ENCODE data around the gene OCA2. TPM values are rescaled to one million over a fixed set of nuclear protein-coding genes. Genes with fewer than 3 reads are reported as not detected.
A peak's percentile ranks its signal among the peaks of the same experiment; 100 is the strongest.

OCA2 gene
- total and polyA plus RNA-seq, 2 of the 8 experiments (the other 6 are each of a cell fraction or from before 2014, with no cell fraction given): 0.20 TPM

DNA sequence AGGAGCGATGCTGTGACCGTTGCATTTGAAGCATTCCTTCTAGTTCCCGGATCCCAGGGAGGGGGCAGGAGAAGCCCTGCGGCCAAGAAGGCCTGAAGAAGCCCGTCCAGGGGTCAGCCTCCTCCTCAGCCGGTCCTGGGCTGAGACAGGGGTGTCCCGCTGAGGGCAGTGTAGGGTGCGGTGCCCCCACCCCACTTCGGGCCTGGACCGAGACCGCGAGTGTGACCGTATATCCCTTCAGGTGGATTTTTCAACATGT is 2.8 kb downstream of the OCA2 start:
- Histone ChIP-seq H3K9ac (replicated peaks in 1 of 4; ENCODE audit: extremely low read depth in 1 of 4, low read depth in 3 of 4, low read length in 3 of 4) (no peak overlapping the region), H3K56ac (replicated peaks; ENCODE audit: insufficient read length, low read depth, low read length) (no peak overlapping the region)
- POLR2A ChIA-PET (ENCODE audit: partially characterized antibody): interaction anchor here (1.3 to 2.7 kb wide), 3 partner anchors 7 to 17 kb away, joined by 4 to 7 read pairs (median 6); no protein-coding TSS in a partner anchor
- no peak for TF ChIP-seq POLR2AphosphoS5 (IDR thresholded peaks at IDR 0.05; ENCODE audit: low read depth, low read length)
- no peak for TF ChIP-seq POU5F1 (IDR thresholded peaks at IDR 0.05; ENCODE audit: low read depth, low read length)
- TF ChIP-seq KDM4A (IDR thresholded peaks at IDR 0.05; ENCODE audit: low read depth, low read length, severe bottlenecking): no peak
- TF ChIP-seq TAF1 (IDR thresholded peaks at IDR 0.05; ENCODE audit: low read depth, low read length): no peak
- no peak for TF ChIP-seq HDAC6 (IDR thresholded peaks at IDR 0.05; ENCODE audit: low read depth, low read length)
- TF ChIP-seq HDAC2 (IDR thresholded peaks at IDR 0.05; ENCODE audit: borderline replicate concordance in 1 of 2, low read depth in 2 of 2, low read length in 2 of 2): no peak
- no peak for TF ChIP-seq RBBP5 (IDR thresholded peaks at IDR 0.05; ENCODE audit: borderline replicate concordance, low read depth, low read length)
- no peak for TF ChIP-seq SP1 (IDR thresholded peaks at IDR 0.05; ENCODE audit: low read depth, low read length)

More for the DNA sequence above, 2.8 kb downstream of the OCA2 start:
- H3K4me2 ChIP-seq (ENCODE audit: insufficient read depth in 1 of 2, low read depth in 2 of 2, low read length in 2 of 2): peak overlapping the region; percentile 55 to 87
- H3K79me2 ChIP-seq (ENCODE audit: control insufficient read depth in 1 of 2, insufficient read depth in 2 of 2, low read length in 2 of 2): no peaks in the 10 kb centered on the region
- H3K4me3 ChIP-seq (ENCODE audit: extremely low read depth in 1 of 4, insufficient read depth in 2 of 4, low read depth in 3 of 4, low read length in 4 of 4): peak overlapping the region; percentile 35 to 66 (median 54)
- no peak overlapping the region for H2BK120ac ChIP-seq (replicated peaks; ENCODE audit: low read depth, low read length)
- H2BK15ac ChIP-seq (ENCODE audit: low read length): peak overlapping the region; percentile 92; the same call in 1 of the 2 replicates
- H3K18ac ChIP-seq (ENCODE audit: extremely low read depth, low read length): no peak overlapping the region; the same call in 1 of the 2 replicates
- no peak overlapping the region for H3K14ac ChIP-seq (ENCODE audit: insufficient read length)
- H4K20me1 ChIP-seq (replicated peaks in 1 of 2; ENCODE audit: control insufficient read depth in 1 of 2, insufficient read depth in 2 of 2, low read length in 2 of 2): peaks cover 0 to 20% of the 10 kb centered on the region in 2 experiments
- H3K23ac ChIP-seq (ENCODE audit: insufficient read length): no peak overlapping the region
- H4K91ac ChIP-seq (replicated peaks; ENCODE audit: insufficient read length, low read length): no peak overlapping the region
- peaks cover 40% of the 10 kb centered on the region for H3K23me2 ChIP-seq (ENCODE audit: low read depth, low read length)
- H3K4ac ChIP-seq (replicated peaks; ENCODE audit: insufficient read length, low read depth, low read length): no peak overlapping the region
- no peaks in the 10 kb centered on the region; the same call in 1 of the 2 replicates for H3K79me1 ChIP-seq (ENCODE audit: low read depth, low read length)
- no peak overlapping the region for H4K5ac ChIP-seq (ENCODE audit: insufficient read length, low read depth, low read length)
- CTCF ChIA-PET (ENCODE audit: partially characterized antibody): interaction anchor here (3.8 kb wide), 1 partner anchor 28 kb away, joined by 16 read pairs; no protein-coding TSS in a partner anchor
- no peak for DNase-seq (ENCODE audit: low read depth in 1 of 2, low spot score in 2 of 2)
- no peak overlapping the region for H2BK12ac ChIP-seq (ENCODE audit: low read depth, low read length)
- no peak for FAIRE-seq
- no peak overlapping the region for H3K27ac ChIP-seq (ENCODE audit: low read depth, low read length)
- peaks cover 0 to 3% (median 0%) of the 10 kb centered on the region in 4 experiments; a peak in 1 of 8 replicates for H3K36me3 ChIP-seq (ENCODE audit: control insufficient read depth in 2 of 4, insufficient read depth in 4 of 4, low read length in 3 of 4)
- H3K27me3 ChIP-seq (replicated peaks in 1 of 4; ENCODE audit: control insufficient read depth in 3 of 4, extremely low read depth in 1 of 4, insufficient read depth in 3 of 4, low read length in 3 of 4): peaks cover 43 to 83% (median 77%) of the 10 kb centered on the region in 4 experiments
- WGBS, 2 experiments (ENCODE audit: extremely low coverage in 1 of 2, insufficient coverage in 1 of 2, insufficient read length in 1 of 2, insufficient replicate concordance in 2 of 2, low coverage in 1 of 2, low lambda C conversion rate in 2 of 2, missing lambda C conversion rate in 1 of 2): 1% methylated on average over 11 of the region's 13 CpGs; no CpG with 5 or more reads in 1 of the 2 experiments
- H3K9me3 ChIP-seq (ENCODE audit: insufficient read depth in 2 of 2, low read depth in 1 of 2, low read length in 1 of 2): 0 out of 4 replicates have a peak, but pooled peaks cover 0 to under 1% of the 10 kb centered on the region in 2 experiments
- H3K4me1 ChIP-seq (replicated peaks in 1 of 4; ENCODE audit: control insufficient read depth in 3 of 4, insufficient read depth in 4 of 4, low read length in 3 of 4): peaks cover 0 to 29% (median 9%) of the 10 kb centered on the region in 4 experiments; a peak in 5 of 7 replicates
- no peak overlapping the region for H2AK5ac ChIP-seq (ENCODE audit: low read depth, low read length)
- H2BK20ac ChIP-seq (ENCODE audit: low read length): no peak overlapping the region
- H4K8ac ChIP-seq (ENCODE audit: extremely low read depth, insufficient read depth, low read length): no peak overlapping the region
- H2AFZ ChIP-seq (ENCODE audit: low read length): no peak overlapping the region
- H2BK5ac ChIP-seq (ENCODE audit: low read depth, low read length): no peak overlapping the region

All from H1 (cell line).